Measurements from ENCODE around the gene RINL. TPM values are rescaled to one million over a fixed set of nuclear protein-coding genes. Genes with fewer than 3 reads are reported as not detected.

Gene RINL
- polyA plus RNA-seq, 1 donor (not counting 4 experiments of a cell fraction or from before 2014, with no cell fraction given): 6.3 TPM

DNA sequence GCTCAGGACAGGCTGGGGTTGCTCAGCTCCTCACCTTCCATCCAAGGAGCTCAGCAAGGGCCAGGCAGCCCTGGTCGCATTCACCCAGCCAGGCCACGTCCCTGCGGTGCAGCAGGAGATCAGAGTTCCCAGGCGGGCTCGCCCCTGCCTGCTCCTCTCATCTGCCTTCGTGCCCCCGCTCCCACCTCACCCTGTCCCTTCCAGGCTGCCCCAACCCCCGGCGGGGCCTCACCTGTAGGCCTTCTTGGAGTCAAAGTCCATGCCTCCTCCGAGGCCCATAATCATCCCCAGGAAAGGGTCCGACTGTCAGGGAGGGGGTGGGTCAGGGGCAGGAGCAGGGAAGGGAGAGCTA is 1.3 kb upstream of the RINL start:
- H3K9ac ChIP-seq (ENCODE audit: control insufficient read depth, extremely low read depth, insufficient read depth, low read length): no peak overlapping the region
- H3K9me3 ChIP-seq (ENCODE audit: control insufficient read depth, low read depth, low read length): no peaks in the 10 kb centered on the region
- H3K9me1 ChIP-seq (ENCODE audit: control insufficient read depth, extremely low read depth, insufficient read depth, low read length): no peaks in the 10 kb centered on the region
- H3K4me3 ChIP-seq (ENCODE audit: control insufficient read depth in 2 of 3, extremely low read depth in 1 of 3, insufficient read depth in 2 of 3, low read depth in 1 of 3, low read length in 3 of 3): no peak overlapping the region
- H3K27ac ChIP-seq (ENCODE audit: control insufficient read depth, insufficient read depth, low read length): no peak overlapping the region
- FAIRE-seq (no peak), DNase-seq (ENCODE audit: low read depth, low spot score) (no peak)
- TF ChIP-seq, protein P1, sequence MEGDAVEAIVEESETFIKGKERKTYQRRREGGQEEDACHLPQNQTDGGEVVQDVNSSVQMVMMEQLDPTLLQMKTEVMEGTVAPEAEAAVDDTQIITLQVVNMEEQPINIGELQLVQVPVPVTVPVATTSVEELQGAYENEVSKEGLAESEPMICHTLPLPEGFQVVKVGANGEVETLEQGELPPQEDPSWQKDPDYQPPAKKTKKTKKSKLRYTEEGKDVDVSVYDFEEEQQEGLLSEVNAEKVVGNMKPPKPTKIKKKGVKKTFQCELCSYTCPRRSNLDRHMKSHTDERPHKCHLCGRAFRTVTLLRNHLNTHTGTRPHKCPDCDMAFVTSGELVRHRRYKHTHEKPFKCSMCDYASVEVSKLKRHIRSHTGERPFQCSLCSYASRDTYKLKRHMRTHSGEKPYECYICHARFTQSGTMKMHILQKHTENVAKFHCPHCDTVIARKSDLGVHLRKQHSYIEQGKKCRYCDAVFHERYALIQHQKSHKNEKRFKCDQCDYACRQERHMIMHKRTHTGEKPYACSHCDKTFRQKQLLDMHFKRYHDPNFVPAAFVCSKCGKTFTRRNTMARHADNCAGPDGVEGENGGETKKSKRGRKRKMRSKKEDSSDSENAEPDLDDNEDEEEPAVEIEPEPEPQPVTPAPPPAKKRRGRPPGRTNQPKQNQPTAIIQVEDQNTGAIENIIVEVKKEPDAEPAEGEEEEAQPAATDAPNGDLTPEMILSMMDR (optimal IDR thresholded peaks at IDR 0.05 in 1 of 3, IDR thresholded peaks at IDR 0.05 in 1 of 3, conservative IDR thresholded peaks at IDR 0.05 in 1 of 3; ENCODE audit: extremely low read depth in 1 of 3, insufficient read depth in 2 of 3, low read length in 3 of 3): no peak
- TF ChIP-seq EZH2 (IDR thresholded peaks at IDR 0.05; ENCODE audit: low read length): no peak
- peaks cover 11% of the 10 kb centered on the region for H3K4me1 ChIP-seq (ENCODE audit: control insufficient read depth, extremely low read depth, insufficient read depth, low read length)
- H3K27me3 ChIP-seq (ENCODE audit: control insufficient read depth, extremely low read depth, insufficient read depth, low read length): no peaks in the 10 kb centered on the region
- H3K4me2 ChIP-seq (ENCODE audit: control insufficient read depth, extremely low read depth, insufficient read depth, low read depth, low read length): no peak overlapping the region
- no peak overlapping the region for H2AFZ ChIP-seq (ENCODE audit: control insufficient read depth, low read length)
- dilution Hi-C loops (cut with MboI; ENCODE audit: extremely low pct_ligation_motif_present, low sequenced_read_pairs): no loop called here
- no peaks in the 10 kb centered on the region for H3K79me2 ChIP-seq (ENCODE audit: control insufficient read depth, insufficient read depth, low read length)
- H4K20me1 ChIP-seq (ENCODE audit: control insufficient read depth, extremely low read depth, insufficient read depth, low read length): no peaks in the 10 kb centered on the region
- H3K36me3 ChIP-seq (ENCODE audit: control insufficient read depth in 2 of 2, extremely low read depth in 1 of 2, insufficient read depth in 2 of 2, low read length in 2 of 2): peaks cover 4 to 7% of the 10 kb centered on the region in 2 experiments

DNA sequence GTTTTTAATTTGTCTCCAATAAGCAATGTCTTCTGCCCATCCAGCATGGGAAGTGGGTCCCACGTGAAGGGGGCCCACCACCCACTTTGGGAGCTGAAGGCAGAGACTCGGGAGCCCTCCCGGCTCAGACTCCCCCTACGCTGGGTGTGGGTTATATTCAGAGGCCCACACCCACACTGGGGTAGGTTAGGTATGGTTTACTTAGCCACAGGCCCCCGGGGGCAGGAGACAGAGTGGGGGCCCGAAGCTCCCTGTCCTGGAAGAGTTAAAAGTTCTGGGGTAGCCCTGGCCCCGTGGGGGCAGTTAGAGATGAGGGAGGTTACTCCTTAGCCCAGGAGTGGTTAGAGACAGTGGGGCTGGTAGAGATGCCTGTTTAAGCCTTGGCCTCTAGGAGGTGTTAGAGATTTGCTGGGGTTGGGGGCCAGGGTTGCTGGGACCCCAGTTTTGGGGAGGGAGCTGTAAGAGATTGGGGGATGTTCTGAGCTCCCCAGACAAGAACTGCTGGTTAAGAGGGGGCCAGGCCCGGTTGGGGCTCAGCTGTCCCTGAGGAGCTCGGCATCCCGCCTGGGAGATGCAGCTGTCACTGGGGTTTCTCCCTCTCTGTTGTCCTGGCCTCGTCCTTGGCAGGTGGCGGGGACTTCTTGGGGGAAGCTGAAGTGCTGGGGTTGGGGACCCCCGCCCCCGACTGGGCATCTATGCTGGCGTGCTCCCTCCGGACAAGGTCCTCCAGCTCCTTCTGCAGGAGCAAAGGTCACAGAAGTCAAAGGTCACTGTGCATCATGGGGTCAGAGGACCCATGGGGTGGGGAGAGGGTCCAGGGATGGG is 712 bp upstream of the RINL start:
- FAIRE-seq: no peak

More for the DNA sequence above, 712 bp upstream of the RINL start:
- no peaks in the 10 kb centered on the region for H3K9me3 ChIP-seq (ENCODE audit: control insufficient read depth, low read depth, low read length)
- no peaks in the 10 kb centered on the region for H4K20me1 ChIP-seq (ENCODE audit: control insufficient read depth, extremely low read depth, insufficient read depth, low read length)
- no peaks in the 10 kb centered on the region for H3K27me3 ChIP-seq (ENCODE audit: control insufficient read depth, extremely low read depth, insufficient read depth, low read length)
- DNase-seq (ENCODE audit: low read depth, low spot score): no peak
- H3K4me3 ChIP-seq (ENCODE audit: control insufficient read depth in 2 of 3, extremely low read depth in 1 of 3, insufficient read depth in 2 of 3, low read depth in 1 of 3, low read length in 3 of 3): peak overlapping the region in 1 of 3 experiments; percentile 48
- H3K9me1 ChIP-seq (ENCODE audit: control insufficient read depth, extremely low read depth, insufficient read depth, low read length): no peaks in the 10 kb centered on the region
- peak overlapping the region; percentile 60 for H3K4me2 ChIP-seq (ENCODE audit: control insufficient read depth, extremely low read depth, insufficient read depth, low read depth, low read length)
- H3K9ac ChIP-seq (ENCODE audit: control insufficient read depth, extremely low read depth, insufficient read depth, low read length): no peak overlapping the region
- no peak overlapping the region for H3K27ac ChIP-seq (ENCODE audit: control insufficient read depth, insufficient read depth, low read length)
- no peaks in the 10 kb centered on the region for H3K79me2 ChIP-seq (ENCODE audit: control insufficient read depth, insufficient read depth, low read length)
- peaks cover 11% of the 10 kb centered on the region for H3K4me1 ChIP-seq (ENCODE audit: control insufficient read depth, extremely low read depth, insufficient read depth, low read length)
- peak overlapping the region; percentile 92 for H2AFZ ChIP-seq (ENCODE audit: control insufficient read depth, low read length)
- dilution Hi-C loops (cut with MboI; ENCODE audit: extremely low pct_ligation_motif_present, low sequenced_read_pairs): no loop called here
- TF ChIP-seq, protein P1 (optimal IDR thresholded peaks at IDR 0.05 in 1 of 3, IDR thresholded peaks at IDR 0.05 in 1 of 3, conservative IDR thresholded peaks at IDR 0.05 in 1 of 3; ENCODE audit: extremely low read depth in 1 of 3, insufficient read depth in 2 of 3, low read length in 3 of 3): peak in 1 of 3 experiments; percentile 20
- TF ChIP-seq EZH2 (IDR thresholded peaks at IDR 0.05; ENCODE audit: low read length): no peak
- H3K36me3 ChIP-seq (ENCODE audit: control insufficient read depth in 2 of 2, extremely low read depth in 1 of 2, insufficient read depth in 2 of 2, low read length in 2 of 2): peaks cover 4 to 7% of the 10 kb centered on the region in 2 experiments
